Bronchial epithelial cell (primary cell): Measurements from ENCODE around the gene CHAF1A. TPM values are rescaled to one million over a fixed set of nuclear protein-coding genes. Genes with fewer than 3 reads are reported as not detected.

ENCODE experiments used
- DNase-seq: peaks from one replicate; pipeline ENCODE4 v3.0.0-alpha.2; 2010; ENCODE audit warnings: low read depth
- FAIRE-seq: peaks from 2 replicates; lab custom pipeline; 2011; peaks lifted over from hg19 to GRCh38; lab: Jason Lieb, UNC
- H3K27me3 ChIP-seq: 2 replicates; pipeline ENCODE4 v1.5.1; 2011; ENCODE audit warnings: low read length; ENCODE audit not compliant: control insufficient read depth, insufficient read depth
- H3K36me3 ChIP-seq: 2 replicates; pipeline ENCODE4 v1.5.1; 2011; ENCODE audit warnings: low read length; ENCODE audit not compliant: control insufficient read depth, insufficient read depth
- H3K4me3 ChIP-seq: 2 replicates; pipeline ENCODE4 v1.5.1; 2011; ENCODE audit warnings: mild to moderate bottlenecking, low read depth, low read length, control low read depth
- total RNA-seq: library from RNA; depleted of rRNA; stranded (reverse); fragments of >200 nt; gene quantifications from 2 replicates; pipeline ENCODE4 v1.2.1, GENCODE V29; 2014
- TF ChIP-seq, protein P1 (sequence below): IDR thresholded peaks from 2 replicates; pipeline ENCODE4 v1.5.1; 2011; ENCODE audit warnings: mild to moderate bottlenecking, moderate library complexity, low read length, control low read depth, inconsistent platforms; ENCODE audit not compliant: insufficient read depth, severe bottlenecking

The CHAF1A gene
- total RNA-seq, 1 donor from 2014 or later = 3.7 TPM

DNA sequence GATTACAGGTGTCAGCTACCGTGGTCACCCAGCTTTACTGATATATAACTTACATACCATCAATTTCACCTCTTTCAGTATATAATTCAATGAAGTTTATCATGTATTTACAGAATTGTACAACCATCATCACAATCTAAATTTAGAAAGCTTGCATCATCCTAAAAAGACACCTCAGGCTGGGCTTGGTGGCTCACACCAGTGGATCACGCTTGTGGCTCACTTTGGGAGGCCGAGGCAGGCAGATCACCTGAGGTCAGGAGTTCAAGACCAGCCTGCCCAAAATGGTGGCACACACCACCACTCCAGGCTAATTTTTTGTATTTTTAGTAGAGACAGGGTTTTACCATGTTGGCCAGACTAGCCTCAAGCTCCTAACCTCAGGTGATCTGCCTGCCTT is 65.4 kb downstream of the CHAF1A start:
- Histone ChIP-seq H3K36me3 (no peaks in the 10 kb centered on the region), H3K27me3 (no peaks in the 10 kb centered on the region), H3K4me3 (no peak overlapping the region)
- no peak for DNase-seq
- no peak for FAIRE-seq
- TF ChIP-seq, protein P1, sequence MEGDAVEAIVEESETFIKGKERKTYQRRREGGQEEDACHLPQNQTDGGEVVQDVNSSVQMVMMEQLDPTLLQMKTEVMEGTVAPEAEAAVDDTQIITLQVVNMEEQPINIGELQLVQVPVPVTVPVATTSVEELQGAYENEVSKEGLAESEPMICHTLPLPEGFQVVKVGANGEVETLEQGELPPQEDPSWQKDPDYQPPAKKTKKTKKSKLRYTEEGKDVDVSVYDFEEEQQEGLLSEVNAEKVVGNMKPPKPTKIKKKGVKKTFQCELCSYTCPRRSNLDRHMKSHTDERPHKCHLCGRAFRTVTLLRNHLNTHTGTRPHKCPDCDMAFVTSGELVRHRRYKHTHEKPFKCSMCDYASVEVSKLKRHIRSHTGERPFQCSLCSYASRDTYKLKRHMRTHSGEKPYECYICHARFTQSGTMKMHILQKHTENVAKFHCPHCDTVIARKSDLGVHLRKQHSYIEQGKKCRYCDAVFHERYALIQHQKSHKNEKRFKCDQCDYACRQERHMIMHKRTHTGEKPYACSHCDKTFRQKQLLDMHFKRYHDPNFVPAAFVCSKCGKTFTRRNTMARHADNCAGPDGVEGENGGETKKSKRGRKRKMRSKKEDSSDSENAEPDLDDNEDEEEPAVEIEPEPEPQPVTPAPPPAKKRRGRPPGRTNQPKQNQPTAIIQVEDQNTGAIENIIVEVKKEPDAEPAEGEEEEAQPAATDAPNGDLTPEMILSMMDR = no peak

- DNase-seq (peak; percentile 100), FAIRE-seq (peak; percentile 98)
- Histone ChIP-seq H3K36me3 (peaks cover 7% of the 10 kb centered on the region), H3K27me3 (no peaks in the 10 kb centered on the region), H3K4me3 (peak overlapping the region; percentile 48)
- TF ChIP-seq, protein P1 = no peak
Measured at GRCh38 chr19:4471403-4472173, 69.1 kb downstream of the CHAF1A start.

GRCh38 chr19:4472174-4472974 is 69.9 kb downstream of the CHAF1A start, which contains the start of gene HDGFL2:
Gene HDGFL2 (plus strand): TSS chr19:4472297. CDS start chr19:4472351, 54 bp downstream.
- Histone ChIP-seq H3K36me3 (peaks cover 10% of the 10 kb centered on the region), H3K4me3 (peak within 1 kb of the TSS; percentile 78), H3K27me3 (no peaks in the 10 kb centered on the region)
- TF ChIP-seq, protein P1 = no peak
- FAIRE-seq (no peak), DNase-seq (no peak)

- Histone ChIP-seq H3K4me3 (peak overlapping the region; percentile 78), H3K36me3 (peaks cover 12% of the 10 kb centered on the region), H3K27me3 (no peaks in the 10 kb centered on the region)
- FAIRE-seq = no peak
- TF ChIP-seq, protein P1 = no peak
- no peak for DNase-seq
Measured at GRCh38 chr19:4473011-4473762, 70.7 kb downstream of the CHAF1A start.

DNA sequence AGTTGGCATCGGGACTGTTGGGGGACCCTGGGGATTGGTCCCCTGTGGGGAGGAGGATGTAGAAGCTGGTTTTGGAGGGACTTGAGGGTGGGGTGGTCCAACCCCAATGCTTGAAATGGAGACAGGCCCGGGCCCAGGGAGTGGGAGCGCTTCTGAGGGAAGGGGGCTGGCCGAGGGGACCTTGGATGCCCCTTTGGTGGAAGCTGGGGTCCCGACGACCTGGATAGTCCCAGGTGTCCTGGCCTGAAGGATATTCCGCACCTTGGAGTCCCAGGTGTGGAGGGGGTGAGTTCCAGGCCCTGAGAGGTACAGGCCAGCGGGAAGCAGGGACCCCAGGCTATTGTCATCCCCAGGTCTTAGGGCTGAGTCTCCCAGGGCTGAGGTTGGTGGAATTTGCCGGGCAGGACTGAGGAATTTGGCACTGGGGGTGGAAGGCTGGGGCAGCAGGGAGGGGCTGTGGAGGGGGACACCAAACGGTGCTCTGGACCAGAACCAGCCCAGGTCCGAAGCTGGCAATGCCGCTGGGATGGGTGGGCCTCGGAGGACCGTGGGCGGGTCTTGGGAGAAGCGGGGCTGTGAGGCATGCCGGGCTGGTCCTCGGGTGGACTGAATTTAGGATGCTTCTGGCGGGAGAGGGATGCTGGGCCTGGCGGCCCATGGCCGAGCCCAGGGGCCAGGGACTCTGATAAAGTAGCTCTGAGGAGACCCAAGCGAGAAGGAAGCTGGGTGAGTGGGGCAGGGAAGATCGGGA is 71.5 kb downstream of the CHAF1A start:
- DNase-seq (no peak), FAIRE-seq (no peak)
- Histone ChIP-seq H3K4me3 (peak overlapping the region; percentile 78), H3K27me3 (no peaks in the 10 kb centered on the region), H3K36me3 (peaks cover 14% of the 10 kb centered on the region)
- TF ChIP-seq, protein P1 = no peak
